Ishikawa (cell line): Measurements from ENCODE around the gene LRRC75B.

Source experiments
- CEBPB ChIP-seq: IDR thresholded peaks from 2 replicates; pipeline ENCODE4 v1.6.1; 2012
- CREB1 ChIP-seq: IDR thresholded peaks from 2 replicates; pipeline ENCODE4 v1.6.1; 2012; ENCODE audit warnings: low read depth
- EGR1 ChIP-seq: IDR thresholded peaks from 2 replicates; pipeline ENCODE4 v1.6.1; 2012
- EP300 ChIP-seq: IDR thresholded peaks from 2 replicates; pipeline ENCODE4 v1.6.1; 2012; ENCODE audit warnings: borderline replicate concordance
- FOXM1 ChIP-seq: IDR thresholded peaks from 2 replicates; pipeline ENCODE4 v1.6.1; 2012; ENCODE audit warnings: low read depth, borderline replicate concordance
- NFIC ChIP-seq: IDR thresholded peaks from 2 replicates; pipeline ENCODE4 v1.6.1; 2012
- RAD21 ChIP-seq: IDR thresholded peaks from 2 replicates; pipeline ENCODE4 v1.6.1; 2012; ENCODE audit warnings: low read depth
- TAF1 ChIP-seq: IDR thresholded peaks from 2 replicates; pipeline ENCODE4 v1.6.1; 2012; ENCODE audit warnings: low read depth, mild to moderate bottlenecking
- TCF12 ChIP-seq: IDR thresholded peaks from 2 replicates; pipeline ENCODE4 v1.6.1; 2012; ENCODE audit warnings: low read depth
- TEAD4 ChIP-seq: IDR thresholded peaks from 2 replicates; pipeline ENCODE4 v1.6.1; 2012
- YY1 ChIP-seq: IDR thresholded peaks from 2 replicates; pipeline ENCODE4 v1.6.1; 2012; ENCODE audit warnings: low read depth
- ZBTB7A ChIP-seq: IDR thresholded peaks from 2 replicates; pipeline ENCODE4 v1.6.1; 2012; ENCODE audit warnings: low read depth
- TF ChIP-seq, protein P1 (sequence below): IDR thresholded peaks from 2 replicates; pipeline ENCODE4 v1.6.1; 2012; ENCODE audit warnings: low read depth, mild to moderate bottlenecking
- TF ChIP-seq, protein P2 (sequence below): IDR thresholded peaks from 2 replicates; pipeline ENCODE4 v1.6.1; 2012
- TF ChIP-seq, protein P3 (sequence below): IDR thresholded peaks from 2 replicates; pipeline ENCODE4 v1.6.1; 2012

The LRRC75B gene

DNA sequence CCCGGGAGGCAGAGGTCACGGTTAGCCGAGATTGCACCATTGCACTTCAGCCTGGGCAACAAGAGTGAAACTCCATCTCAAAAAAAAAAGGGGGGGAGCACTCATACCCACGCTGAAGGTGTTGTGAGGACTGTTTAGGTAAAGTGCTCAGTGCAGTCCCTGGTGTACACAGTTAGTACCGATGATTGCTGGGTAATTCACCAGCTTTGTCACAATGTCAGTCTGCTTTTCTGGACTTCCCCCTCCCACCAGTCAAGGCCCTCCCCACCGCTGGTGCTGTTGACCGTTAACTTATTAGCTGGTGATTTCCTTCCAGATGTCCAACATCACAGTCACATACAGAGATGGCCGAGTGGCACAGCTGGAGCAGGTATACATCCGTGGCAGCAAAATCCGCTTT is 25.2 kb downstream of the LRRC75B start:
- no peak for TF ChIP-seq YY1
- TF ChIP-seq NFIC = no peak
- no peak for TF ChIP-seq CEBPB
- no peak for TF ChIP-seq RAD21

DNA sequence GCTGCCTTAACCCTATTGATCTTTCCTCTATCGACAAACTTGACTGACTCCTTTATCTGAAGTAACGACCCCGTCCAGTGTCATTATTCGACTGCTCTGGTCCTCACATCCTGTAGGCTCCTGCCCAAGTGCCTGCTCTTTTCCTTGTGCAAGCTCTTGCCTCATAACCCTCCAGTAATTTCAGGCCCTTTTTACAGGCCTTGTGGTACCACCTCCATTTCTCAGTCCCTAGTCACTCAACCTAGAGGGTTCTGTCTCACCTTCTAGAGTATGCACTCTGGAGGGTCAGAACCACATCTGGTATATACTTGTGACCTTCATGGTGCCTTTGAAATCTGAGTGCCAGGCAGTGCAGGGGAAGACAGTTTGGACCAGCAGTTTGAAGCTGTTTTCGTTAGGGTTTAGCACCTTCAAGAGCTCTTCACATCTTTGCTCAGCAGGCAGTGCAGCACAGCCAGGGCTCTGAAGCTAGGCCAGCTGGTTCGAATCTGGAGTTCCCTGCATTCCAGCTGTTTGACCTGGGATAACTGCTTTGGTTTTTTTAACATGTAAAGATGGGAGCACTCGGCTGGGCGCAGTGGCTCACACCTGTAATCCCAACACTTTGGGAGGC is 25.9 kb downstream of the LRRC75B start:
- TF ChIP-seq NFIC (no peak), RAD21 (no peak), YY1 (no peak), TAF1 (no peak), TCF12 (no peak), CREB1 (no peak), EP300 (no peak), CEBPB (no peak), FOXM1 (no peak), ZBTB7A (no peak), TEAD4 (no peak), EGR1 (no peak)
- TF ChIP-seq, protein P1, sequence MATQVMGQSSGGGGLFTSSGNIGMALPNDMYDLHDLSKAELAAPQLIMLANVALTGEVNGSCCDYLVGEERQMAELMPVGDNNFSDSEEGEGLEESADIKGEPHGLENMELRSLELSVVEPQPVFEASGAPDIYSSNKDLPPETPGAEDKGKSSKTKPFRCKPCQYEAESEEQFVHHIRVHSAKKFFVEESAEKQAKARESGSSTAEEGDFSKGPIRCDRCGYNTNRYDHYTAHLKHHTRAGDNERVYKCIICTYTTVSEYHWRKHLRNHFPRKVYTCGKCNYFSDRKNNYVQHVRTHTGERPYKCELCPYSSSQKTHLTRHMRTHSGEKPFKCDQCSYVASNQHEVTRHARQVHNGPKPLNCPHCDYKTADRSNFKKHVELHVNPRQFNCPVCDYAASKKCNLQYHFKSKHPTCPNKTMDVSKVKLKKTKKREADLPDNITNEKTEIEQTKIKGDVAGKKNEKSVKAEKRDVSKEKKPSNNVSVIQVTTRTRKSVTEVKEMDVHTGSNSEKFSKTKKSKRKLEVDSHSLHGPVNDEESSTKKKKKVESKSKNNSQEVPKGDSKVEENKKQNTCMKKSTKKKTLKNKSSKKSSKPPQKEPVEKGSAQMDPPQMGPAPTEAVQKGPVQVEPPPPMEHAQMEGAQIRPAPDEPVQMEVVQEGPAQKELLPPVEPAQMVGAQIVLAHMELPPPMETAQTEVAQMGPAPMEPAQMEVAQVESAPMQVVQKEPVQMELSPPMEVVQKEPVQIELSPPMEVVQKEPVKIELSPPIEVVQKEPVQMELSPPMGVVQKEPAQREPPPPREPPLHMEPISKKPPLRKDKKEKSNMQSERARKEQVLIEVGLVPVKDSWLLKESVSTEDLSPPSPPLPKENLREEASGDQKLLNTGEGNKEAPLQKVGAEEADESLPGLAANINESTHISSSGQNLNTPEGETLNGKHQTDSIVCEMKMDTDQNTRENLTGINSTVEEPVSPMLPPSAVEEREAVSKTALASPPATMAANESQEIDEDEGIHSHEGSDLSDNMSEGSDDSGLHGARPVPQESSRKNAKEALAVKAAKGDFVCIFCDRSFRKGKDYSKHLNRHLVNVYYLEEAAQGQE = no peak
- TF ChIP-seq, protein P2, sequence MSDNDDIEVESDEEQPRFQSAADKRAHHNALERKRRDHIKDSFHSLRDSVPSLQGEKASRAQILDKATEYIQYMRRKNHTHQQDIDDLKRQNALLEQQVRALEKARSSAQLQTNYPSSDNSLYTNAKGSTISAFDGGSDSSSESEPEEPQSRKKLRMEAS = no peak

DNA sequence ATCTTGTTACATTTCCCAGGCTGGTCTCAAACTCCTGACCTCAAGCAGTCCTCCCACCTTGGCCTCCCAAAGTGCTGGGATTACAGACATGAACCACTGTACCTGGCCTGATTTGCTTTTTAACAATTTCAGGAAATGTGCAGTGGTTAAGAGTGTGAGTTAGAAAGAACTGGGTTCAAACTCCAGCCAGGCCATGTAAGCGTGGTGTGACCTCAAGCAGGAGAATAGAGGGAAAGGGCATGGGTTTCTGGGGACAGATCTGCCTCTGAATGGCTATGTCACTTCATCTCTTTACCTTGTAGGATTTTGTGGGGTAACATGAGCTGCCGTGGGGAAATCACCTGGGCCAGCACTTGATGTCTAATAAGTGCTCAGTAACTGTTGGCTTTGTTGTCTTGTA is 27.8 kb downstream of the LRRC75B start:
- TF ChIP-seq TCF12 (no peak), TEAD4 (no peak)
- TF ChIP-seq, protein P2 = no peak

DNA sequence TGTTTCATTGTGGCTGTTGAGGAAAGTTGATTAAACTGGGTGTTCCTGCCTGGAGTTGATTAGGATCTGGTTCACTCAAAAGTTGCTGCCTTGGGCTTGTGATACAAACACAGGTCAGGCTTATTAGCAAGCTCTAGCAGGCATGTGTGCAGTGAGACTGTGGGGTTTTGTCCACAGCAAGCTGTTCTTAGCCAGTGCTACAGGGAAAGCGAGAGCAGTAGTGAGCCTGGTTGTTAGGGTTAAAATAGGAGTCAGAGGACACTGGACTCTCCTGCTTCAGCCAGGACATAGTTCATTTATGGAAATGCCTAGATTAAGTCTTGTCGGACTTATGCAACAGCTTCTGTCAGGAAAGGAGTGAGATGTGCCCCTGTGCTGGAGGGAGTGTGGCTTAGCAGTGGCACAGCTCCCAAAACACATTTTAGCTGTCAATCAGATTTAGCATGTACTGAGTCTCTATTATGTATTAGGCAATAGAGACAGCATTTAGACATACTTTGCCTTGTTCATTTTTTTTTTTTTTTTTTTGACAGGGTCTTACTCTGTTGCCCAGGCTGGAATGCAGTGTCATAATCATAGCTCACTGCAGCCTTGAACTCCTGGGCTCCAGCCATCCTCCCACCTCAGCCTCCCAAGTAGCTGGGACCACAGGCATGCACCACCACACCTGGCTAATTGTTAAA is 28.4 kb downstream of the LRRC75B start:
- TF ChIP-seq TCF12 (no peak), NFIC (no peak), TEAD4 (no peak), CREB1 (no peak), EP300 (no peak), ZBTB7A (no peak), EGR1 (no peak), YY1 (no peak), TAF1 (no peak), CEBPB (no peak), FOXM1 (no peak), RAD21 (no peak)
- TF ChIP-seq, protein P2 = no peak
- TF ChIP-seq, protein P3, sequence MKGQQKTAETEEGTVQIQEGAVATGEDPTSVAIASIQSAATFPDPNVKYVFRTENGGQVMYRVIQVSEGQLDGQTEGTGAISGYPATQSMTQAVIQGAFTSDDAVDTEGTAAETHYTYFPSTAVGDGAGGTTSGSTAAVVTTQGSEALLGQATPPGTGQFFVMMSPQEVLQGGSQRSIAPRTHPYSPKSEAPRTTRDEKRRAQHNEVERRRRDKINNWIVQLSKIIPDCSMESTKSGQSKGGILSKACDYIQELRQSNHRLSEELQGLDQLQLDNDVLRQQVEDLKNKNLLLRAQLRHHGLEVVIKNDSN = no peak
- TF ChIP-seq, protein P1 = no peak

DNA sequence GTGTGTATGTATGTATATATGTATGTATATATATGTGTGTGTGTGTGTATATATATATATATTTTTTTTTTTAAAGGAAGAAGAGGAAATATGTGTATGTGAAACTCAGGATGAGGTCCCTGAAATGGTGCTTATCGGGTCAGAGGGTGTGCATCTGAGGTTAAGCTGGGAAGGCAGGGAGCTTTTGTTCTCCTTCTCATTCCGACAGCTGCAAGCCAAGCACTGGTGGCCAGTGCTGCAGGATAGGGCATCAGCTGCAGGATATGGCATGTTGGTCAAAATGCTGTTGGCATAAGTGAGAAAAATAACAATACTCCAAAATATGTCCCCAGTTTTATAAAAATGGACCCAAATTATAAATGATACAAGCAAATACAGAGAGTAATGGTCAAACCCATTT is 29.6 kb downstream of the LRRC75B start:
- TF ChIP-seq, protein P1 = no peak
- TF ChIP-seq NFIC (no peak), EP300 (no peak), CREB1 (no peak), TAF1 (no peak), RAD21 (no peak), ZBTB7A (no peak), EGR1 (no peak), YY1 (no peak), CEBPB (no peak)
- TF ChIP-seq, protein P3 = no peak
- TF ChIP-seq, protein P2 = no peak
